HG03575 (cell line): ENCODE results near the gene GAGE12F.
"Not testable (repeated sequence)": the region's sequence is repeated elsewhere in the genome, so short reads cannot be mapped to it uniquely, and the experiment has no call there.

Source experiments
- ATAC-seq: cut with Tn5 transposase; IDR thresholded peaks from one replicate; pipeline ENCODE4 v1.9.1; 2021; ENCODE audit not compliant: unreplicated experiment, insufficient number of reproducible peaks, low FRiP score; ENCODE audit errors: extremely low read depth

Gene GAGE12F, protein sequence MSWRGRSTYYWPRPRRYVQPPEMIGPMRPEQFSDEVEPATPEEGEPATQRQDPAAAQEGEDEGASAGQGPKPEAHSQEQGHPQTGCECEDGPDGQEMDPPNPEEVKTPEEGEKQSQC

DNA sequence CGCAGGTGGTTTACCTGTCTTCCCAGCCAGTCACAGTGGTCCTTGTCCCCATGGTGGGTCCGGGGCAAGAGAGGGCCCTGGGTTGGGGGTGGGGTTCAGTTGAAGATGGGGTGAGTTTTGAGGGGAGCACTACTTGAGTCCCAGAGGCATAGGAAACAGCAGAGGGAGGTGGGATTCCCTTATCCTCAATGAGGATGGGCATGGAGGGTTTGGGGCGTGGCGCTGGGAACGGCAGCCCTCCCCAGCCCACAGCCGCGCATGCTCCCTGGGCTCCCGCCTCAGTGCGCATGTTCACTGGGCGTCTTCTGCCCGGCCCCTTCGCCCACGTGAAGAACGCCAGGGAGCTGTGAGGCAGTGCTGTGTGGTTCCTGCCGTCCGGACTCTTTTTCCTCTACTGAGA is at the start of gene GAGE12F:
TSS of gene GAGE12F (plus strand) at position 301 of the 400 bp plus-strand sequence. CDS start 1,155 bp downstream, outside the sequence.
- not testable (repeated sequence) for ATAC-seq

- not testable (repeated sequence) for ATAC-seq
Measured at GRCh38 chrX:49531877-49532276, 28.8 kb upstream of the GAGE12F start, which contains the start of gene GAGE12C. Gene GAGE12C (plus strand): TSS chrX:49532177. CDS start chrX:49533332, 1,155 bp downstream.

DNA sequence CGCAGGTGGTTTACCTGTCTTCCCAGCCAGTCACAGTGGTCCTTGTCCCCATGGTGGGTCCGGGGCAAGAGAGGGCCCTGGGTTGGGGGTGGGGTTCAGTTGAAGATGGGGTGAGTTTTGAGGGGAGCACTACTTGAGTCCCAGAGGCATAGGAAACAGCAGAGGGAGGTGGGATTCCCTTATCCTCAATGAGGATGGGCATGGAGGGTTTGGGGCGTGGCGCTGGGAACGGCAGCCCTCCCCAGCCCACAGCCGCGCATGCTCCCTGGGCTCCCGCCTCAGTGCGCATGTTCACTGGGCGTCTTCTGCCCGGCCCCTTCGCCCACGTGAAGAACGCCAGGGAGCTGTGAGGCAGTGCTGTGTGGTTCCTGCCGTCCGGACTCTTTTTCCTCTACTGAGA is 19.2 kb upstream of the GAGE12F start, which contains the start of gene GAGE12D:
TSS of gene GAGE12D (plus strand) at position 301 of the 400 bp plus-strand sequence. CDS start 1,155 bp downstream, outside the sequence.
- ATAC-seq: not testable (repeated sequence)

DNA sequence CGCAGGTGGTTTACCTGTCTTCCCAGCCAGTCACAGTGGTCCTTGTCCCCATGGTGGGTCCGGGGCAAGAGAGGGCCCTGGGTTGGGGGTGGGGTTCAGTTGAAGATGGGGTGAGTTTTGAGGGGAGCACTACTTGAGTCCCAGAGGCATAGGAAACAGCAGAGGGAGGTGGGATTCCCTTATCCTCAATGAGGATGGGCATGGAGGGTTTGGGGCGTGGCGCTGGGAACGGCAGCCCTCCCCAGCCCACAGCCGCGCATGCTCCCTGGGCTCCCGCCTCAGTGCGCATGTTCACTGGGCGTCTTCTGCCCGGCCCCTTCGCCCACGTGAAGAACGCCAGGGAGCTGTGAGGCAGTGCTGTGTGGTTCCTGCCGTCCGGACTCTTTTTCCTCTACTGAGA is 9.7 kb upstream of the GAGE12F start, which contains the start of gene GAGE12E:
TSS of gene GAGE12E (plus strand) at position 301 of the 400 bp plus-strand sequence. CDS start 1,155 bp downstream, outside the sequence.
- ATAC-seq: not testable (repeated sequence)

DNA sequence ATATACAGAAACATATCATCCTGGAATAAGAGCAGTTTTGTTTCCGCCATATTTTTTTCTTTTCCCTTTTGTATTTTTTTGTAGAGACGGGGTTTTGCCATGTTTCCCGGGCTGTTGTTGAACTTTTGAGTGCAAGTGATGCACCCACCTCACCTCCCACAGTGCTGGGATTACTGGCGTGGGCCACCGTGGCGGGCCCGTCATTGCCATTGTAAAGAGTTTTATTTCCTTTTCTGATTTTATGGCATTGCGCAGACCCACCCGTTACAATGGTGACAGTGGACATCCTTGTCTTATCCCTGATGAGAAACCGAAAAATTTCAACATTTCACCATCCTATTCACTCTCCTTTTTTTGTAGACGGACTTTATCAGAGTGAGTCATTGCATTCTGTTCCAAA is 8.1 kb downstream of the GAGE12F start:
- ATAC-seq: not testable (repeated sequence)

DNA sequence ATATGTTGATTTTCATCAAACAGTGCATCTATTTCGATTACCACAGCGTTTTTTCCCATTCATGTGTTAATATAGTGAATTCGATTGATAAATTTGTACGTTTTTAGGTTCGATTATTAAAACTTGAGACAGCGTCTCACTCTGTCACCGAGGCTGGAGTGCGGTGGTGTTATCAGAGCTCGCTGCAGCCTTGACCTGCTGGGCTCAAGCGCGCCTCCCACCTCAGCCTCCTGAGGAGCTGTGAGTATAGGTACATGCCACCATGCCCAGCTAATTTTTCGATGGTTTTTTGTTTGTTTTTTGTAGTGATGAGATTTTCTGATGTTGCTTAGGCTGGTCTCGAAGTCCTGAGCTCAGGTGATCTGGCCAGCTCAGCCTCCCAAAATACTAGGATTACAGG is 8.5 kb downstream of the GAGE12F start:
- ATAC-seq: not testable (repeated sequence)

DNA sequence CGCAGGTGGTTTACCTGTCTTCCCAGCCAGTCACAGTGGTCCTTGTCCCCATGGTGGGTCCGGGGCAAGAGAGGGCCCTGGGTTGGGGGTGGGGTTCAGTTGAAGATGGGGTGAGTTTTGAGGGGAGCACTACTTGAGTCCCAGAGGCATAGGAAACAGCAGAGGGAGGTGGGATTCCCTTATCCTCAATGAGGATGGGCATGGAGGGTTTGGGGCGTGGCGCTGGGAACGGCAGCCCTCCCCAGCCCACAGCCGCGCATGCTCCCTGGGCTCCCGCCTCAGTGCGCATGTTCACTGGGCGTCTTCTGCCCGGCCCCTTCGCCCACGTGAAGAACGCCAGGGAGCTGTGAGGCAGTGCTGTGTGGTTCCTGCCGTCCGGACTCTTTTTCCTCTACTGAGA is 9.5 kb downstream of the GAGE12F start, which contains the start of gene GAGE12G:
TSS of gene GAGE12G (plus strand) at position 301 of the 400 bp plus-strand sequence. CDS start 1,155 bp downstream, outside the sequence.
- not testable (repeated sequence) for ATAC-seq

DNA sequence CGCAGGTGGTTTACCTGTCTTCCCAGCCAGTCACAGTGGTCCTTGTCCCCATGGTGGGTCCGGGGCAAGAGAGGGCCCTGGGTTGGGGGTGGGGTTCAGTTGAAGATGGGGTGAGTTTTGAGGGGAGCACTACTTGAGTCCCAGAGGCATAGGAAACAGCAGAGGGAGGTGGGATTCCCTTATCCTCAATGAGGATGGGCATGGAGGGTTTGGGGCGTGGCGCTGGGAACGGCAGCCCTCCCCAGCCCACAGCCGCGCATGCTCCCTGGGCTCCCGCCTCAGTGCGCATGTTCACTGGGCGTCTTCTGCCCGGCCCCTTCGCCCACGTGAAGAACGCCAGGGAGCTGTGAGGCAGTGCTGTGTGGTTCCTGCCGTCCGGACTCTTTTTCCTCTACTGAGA is 19.0 kb downstream of the GAGE12F start, which contains the start of gene GAGE12H:
TSS of gene GAGE12H (plus strand) at position 301 of the 400 bp plus-strand sequence. CDS start 1,155 bp downstream, outside the sequence.
- not testable (repeated sequence) for ATAC-seq

- ATAC-seq: not testable (repeated sequence)
Measured at GRCh38 chrX:49589196-49589595, 28.6 kb downstream of the GAGE12F start, which contains the start of gene GAGE2A. Gene GAGE2A (plus strand): TSS chrX:49589496. CDS start chrX:49590651, 1,155 bp downstream.

DNA sequence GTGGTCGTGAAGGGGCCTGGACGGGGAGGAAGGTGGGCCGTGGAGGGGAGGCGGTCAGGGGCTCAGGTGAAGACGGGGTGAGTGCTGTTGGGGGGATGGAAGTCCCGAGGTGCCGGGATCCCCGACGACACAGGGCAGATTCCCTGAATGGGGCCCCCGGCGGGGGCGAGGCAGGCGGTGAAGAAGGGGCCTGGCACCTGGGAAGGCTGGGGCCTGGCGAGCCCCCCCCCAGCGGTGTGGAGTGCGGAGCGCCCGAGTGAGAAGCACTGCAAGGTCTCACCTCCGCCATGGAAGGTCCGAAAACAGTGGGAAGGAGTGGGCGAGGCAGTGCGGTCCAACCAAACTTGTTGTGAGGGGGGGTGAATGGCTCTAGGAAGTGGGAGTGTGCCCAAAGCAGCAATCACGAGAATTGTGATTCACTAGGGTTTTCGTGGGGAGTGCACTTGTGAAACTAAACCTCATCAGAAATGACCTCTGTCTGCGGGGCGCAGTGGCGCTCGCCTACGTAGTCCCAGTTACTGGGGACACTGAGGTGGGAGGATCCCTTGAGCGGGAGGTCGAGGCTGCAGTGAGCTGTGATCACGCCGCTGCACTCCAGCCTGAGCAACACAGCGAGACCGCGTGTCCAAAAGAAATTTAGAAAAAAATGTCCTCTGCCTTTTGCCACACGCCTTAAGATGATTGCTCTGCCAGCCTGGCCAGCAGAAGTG is 29.3 kb downstream of the GAGE12F start:
- ATAC-seq: not testable (repeated sequence)

- not testable (repeated sequence) for ATAC-seq
Measured at GRCh38 chrX:49590488-49590887, 29.8 kb downstream of the GAGE12F start.

GRCh38 chrX:49598720-49599119 is 38.1 kb downstream of the GAGE12F start, which contains the start of gene GAGE1:
Gene GAGE1 (plus strand): TSS chrX:49599020. CDS start chrX:49600175, 1,155 bp downstream.
- ATAC-seq: not testable (repeated sequence)

DNA sequence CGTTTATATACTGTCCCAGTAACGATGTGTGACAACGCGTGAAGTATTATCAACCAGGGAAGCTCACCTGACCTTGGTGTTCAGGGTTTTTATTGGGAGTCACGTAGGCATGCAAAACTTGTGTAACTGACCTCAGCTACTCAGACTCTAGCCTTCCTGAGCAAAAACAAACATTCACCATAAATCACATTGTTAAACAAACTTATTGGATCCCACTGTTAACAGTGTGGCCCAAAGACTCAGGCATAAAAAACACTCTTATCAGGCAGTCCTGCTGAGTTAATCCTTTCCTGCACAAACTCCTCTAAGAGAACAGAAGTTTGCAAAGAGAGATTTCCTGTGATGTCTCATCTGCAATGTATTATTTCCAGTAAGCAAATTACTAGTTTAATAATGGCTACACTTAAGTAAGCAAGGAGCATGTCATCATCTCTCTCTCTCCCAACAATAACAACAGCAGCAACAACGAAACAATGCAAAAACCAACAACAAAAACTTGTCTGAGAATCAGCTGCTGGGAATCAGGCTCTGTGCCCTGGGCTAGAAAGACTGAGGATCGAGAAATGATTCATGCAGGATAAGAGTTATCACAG is 50.2 kb downstream of the GAGE12F start:
- ATAC-seq: no peak
